ENCODE data around the gene MRPL34.
"Not testable (repeated sequence)": the region's sequence is repeated elsewhere in the genome, so short reads cannot be mapped to it uniquely, and the experiment has no call there.

Gene MRPL34

DNA sequence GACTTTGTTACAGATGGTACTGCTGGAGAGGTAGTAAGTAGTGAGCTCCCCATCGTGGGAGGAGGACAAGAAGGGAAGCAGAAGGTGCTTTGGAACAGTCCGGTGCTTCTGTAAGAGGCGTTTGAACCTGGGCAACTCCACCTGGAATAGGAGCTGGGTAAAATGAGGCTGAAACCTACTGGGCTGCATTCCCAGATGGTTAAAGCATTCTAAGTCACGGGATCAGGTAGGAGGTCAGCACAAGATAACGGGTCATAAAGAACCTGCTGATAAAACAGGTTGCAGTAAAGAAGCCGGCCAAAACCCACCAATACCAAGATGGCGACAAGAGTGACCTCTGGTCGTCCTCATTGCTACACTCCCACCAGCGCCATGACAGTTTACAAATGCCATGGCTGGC, 18.9 kb upstream of the MRPL34 start:
- Histone ChIP-seq H3K36me3 (ENCODE audit: control insufficient read depth, insufficient read depth, low read length) (peaks cover 11% of the 10 kb centered on the region), H3K27me3 (replicated peaks; ENCODE audit: control insufficient read depth, insufficient read depth, low read length) (no peaks in the 10 kb centered on the region), H3K4me3 (replicated peaks; ENCODE audit: low read depth, low read length) (no peak overlapping the region)
- DNase-seq (ENCODE audit: extremely low read depth, insufficient read length) = no peak
- TF ChIP-seq, protein P1, sequence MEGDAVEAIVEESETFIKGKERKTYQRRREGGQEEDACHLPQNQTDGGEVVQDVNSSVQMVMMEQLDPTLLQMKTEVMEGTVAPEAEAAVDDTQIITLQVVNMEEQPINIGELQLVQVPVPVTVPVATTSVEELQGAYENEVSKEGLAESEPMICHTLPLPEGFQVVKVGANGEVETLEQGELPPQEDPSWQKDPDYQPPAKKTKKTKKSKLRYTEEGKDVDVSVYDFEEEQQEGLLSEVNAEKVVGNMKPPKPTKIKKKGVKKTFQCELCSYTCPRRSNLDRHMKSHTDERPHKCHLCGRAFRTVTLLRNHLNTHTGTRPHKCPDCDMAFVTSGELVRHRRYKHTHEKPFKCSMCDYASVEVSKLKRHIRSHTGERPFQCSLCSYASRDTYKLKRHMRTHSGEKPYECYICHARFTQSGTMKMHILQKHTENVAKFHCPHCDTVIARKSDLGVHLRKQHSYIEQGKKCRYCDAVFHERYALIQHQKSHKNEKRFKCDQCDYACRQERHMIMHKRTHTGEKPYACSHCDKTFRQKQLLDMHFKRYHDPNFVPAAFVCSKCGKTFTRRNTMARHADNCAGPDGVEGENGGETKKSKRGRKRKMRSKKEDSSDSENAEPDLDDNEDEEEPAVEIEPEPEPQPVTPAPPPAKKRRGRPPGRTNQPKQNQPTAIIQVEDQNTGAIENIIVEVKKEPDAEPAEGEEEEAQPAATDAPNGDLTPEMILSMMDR (IDR thresholded peaks at IDR 0.05; ENCODE audit: insufficient read depth, low read length, poor library complexity, severe bottlenecking) = no peak

- TF ChIP-seq, protein P1 (IDR thresholded peaks at IDR 0.05; ENCODE audit: insufficient read depth, low read length, poor library complexity, severe bottlenecking) = no peak
- DNase-seq (ENCODE audit: extremely low read depth, insufficient read length) = peak; percentile 69
- no peaks in the 10 kb centered on the region for H3K27me3 ChIP-seq (replicated peaks; ENCODE audit: control insufficient read depth, insufficient read depth, low read length)
- H3K4me3 ChIP-seq (replicated peaks; ENCODE audit: low read depth, low read length) = no peak overlapping the region
- H3K36me3 ChIP-seq (ENCODE audit: control insufficient read depth, insufficient read depth, low read length) = peaks cover 5% of the 10 kb centered on the region
Measured at GRCh38 chr19:17289489-17289888, 16.2 kb upstream of the MRPL34 start.

DNA sequence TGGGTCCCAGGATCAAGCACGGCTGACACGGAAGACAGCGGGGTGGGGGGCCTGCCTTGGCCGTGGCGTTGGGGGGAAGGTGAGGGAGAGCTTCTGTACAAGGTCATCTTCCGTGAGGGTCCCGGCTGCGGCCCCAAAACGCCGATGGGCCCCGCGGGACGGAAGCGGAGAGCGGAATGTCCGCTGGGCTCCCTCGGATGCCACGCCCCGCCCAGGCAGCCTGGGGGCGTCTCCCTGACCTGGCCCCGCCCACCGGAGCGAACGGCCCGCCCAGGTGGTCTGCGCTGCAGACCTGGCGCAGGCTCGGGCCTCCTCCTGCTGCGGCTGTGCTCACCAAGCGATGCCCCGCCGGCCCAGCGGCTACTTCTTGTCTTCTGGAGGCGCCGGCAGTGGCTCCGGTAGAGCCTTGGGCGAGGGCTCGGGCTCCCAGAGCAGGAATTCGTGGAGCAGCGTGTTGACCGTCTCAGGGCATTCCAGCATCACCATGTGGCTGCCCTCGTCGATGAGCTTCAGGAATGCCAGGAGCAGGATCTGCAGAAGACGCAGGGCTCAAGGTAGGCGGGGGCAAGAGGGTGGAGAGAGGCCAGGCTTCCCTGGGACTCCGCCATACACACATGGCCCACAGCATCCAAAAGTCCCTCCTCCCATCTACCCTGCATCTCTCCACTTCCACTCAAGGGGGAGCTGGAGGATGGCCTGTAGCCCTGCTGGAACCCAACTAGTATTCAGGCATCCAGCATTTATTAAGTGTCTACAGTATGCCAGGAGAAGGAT, 13.2 kb upstream of the MRPL34 start:
- TF ChIP-seq, protein P1 (IDR thresholded peaks at IDR 0.05; ENCODE audit: insufficient read depth, low read length, poor library complexity, severe bottlenecking) = peak; percentile 81
- Histone ChIP-seq H3K4me3 (replicated peaks; ENCODE audit: low read depth, low read length) (peak overlapping the region; percentile 71), H3K36me3 (ENCODE audit: control insufficient read depth, insufficient read depth, low read length) (no peaks in the 10 kb centered on the region), H3K27me3 (replicated peaks; ENCODE audit: control insufficient read depth, insufficient read depth, low read length) (no peaks in the 10 kb centered on the region)
- DNase-seq (ENCODE audit: extremely low read depth, insufficient read length) = peak; percentile 82

DNA sequence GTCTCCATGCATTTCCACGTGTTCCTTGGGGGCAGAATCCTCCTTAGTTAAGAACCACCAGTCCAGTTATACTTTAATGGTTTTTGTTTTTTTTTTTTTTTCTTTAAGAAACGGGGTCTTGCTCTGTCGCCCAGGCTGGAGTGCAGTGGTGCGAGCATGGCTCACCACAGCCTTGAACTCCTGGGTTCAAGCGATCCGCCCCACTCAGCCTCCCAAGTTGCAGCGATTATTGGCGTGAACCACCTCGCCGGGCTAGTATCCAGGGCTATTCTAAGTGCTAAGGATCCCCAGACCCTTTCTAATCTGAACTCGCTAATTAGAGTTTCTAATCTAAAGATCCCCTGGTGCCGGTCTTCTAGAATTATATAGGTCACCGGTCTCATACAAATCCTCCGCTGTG, 12.1 kb upstream of the MRPL34 start:
- no peaks in the 10 kb centered on the region for H3K36me3 ChIP-seq (ENCODE audit: control insufficient read depth, insufficient read depth, low read length)
- no peaks in the 10 kb centered on the region for H3K27me3 ChIP-seq (replicated peaks; ENCODE audit: control insufficient read depth, insufficient read depth, low read length)
- no peak for DNase-seq (ENCODE audit: extremely low read depth, insufficient read length)
- TF ChIP-seq, protein P1 (IDR thresholded peaks at IDR 0.05; ENCODE audit: insufficient read depth, low read length, poor library complexity, severe bottlenecking) = no peak
- H3K4me3 ChIP-seq (replicated peaks; ENCODE audit: low read depth, low read length) = no peak overlapping the region

DNA sequence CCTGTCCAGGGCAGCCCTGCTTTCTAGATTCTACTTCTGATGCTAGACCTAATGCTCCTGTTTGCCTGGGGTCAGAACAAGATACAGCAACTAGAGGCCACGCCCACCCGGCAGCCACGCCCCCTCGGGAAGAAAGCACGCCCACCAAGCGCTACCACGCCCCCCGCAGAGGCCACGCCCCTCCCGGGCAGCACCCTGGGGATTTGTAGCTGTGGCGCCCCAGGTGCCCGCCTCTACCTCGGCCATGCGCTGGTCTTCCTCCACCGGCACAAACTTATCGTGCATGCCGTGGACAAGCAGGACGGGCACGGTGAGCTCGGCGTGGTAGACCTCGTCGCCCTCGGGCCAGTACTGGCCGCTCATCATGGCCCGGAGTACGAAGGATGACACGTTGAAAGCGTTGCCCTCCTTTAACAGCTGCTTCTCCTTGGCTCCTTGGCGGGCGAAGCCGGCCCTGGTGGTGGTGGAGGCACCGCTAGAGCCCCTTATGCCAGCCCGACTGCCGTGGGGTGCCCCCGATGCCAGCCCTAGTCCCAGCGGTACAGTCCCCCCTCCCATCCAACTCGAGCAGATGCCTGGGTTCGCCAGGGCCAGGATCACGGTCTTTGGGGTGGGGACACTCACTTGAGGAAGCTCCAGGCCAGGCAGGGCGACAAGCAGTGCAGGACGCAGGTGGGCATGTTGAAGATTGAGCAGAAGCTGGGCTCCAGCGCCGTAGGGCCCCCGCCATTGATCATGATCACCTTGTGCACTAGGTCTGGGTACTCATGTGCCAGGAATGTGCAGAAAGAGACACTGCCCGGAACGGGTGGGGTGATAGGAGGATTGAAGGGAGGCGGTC, 11.4 kb upstream of the MRPL34 start:
- Histone ChIP-seq H3K36me3 (ENCODE audit: control insufficient read depth, insufficient read depth, low read length) (no peaks in the 10 kb centered on the region), H3K27me3 (replicated peaks; ENCODE audit: control insufficient read depth, insufficient read depth, low read length) (no peaks in the 10 kb centered on the region), H3K4me3 (replicated peaks; ENCODE audit: low read depth, low read length) (no peak overlapping the region)
- TF ChIP-seq, protein P1 (IDR thresholded peaks at IDR 0.05; ENCODE audit: insufficient read depth, low read length, poor library complexity, severe bottlenecking) = no peak
- DNase-seq (ENCODE audit: extremely low read depth, insufficient read length) = peak; percentile 77

DNA sequence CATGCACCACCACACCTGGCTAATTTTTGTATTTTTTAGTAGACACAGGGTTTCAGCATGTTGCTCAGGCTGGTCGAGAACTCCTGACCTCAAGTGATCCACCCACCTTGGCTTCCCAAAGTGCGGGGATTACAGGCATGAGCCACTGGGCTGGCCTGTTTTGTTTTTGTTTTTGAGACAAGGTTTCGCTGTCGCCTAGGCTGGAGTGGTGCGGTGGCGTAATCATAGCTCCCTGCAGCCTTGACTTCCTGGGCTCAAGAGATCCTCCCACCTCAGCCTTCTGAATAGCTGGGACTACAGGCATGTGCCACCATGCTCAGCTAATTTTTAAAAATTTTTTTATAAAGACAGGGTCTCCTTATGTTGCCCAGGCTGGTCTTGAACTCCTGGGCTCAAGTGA, 10.1 kb upstream of the MRPL34 start:
- DNase-seq (ENCODE audit: extremely low read depth, insufficient read length); H3K27me3 ChIP-seq (replicated peaks; ENCODE audit: control insufficient read depth, insufficient read depth, low read length); H3K36me3 ChIP-seq (ENCODE audit: control insufficient read depth, insufficient read depth, low read length); H3K4me3 ChIP-seq (replicated peaks; ENCODE audit: low read depth, low read length): not testable (repeated sequence)

Measured in GM06990 (cell line).